Activated CD4-positive, alpha-beta T cell treated with anti-CD3 and anti-CD28 coated beads, Interleukin-2, amount 50 U/mL, for 1 hour (primary cell): ENCODE measurements around the gene CITED4.
"Not testable (repeated sequence)": the region's sequence is repeated elsewhere in the genome, so short reads cannot be mapped to it uniquely, and the experiment has no call there.

Experiments
- DNase-seq: peaks from one replicate; pipeline ENCODE4 v3.0.0-alpha.2; 2020

The CITED4 gene

DNA sequence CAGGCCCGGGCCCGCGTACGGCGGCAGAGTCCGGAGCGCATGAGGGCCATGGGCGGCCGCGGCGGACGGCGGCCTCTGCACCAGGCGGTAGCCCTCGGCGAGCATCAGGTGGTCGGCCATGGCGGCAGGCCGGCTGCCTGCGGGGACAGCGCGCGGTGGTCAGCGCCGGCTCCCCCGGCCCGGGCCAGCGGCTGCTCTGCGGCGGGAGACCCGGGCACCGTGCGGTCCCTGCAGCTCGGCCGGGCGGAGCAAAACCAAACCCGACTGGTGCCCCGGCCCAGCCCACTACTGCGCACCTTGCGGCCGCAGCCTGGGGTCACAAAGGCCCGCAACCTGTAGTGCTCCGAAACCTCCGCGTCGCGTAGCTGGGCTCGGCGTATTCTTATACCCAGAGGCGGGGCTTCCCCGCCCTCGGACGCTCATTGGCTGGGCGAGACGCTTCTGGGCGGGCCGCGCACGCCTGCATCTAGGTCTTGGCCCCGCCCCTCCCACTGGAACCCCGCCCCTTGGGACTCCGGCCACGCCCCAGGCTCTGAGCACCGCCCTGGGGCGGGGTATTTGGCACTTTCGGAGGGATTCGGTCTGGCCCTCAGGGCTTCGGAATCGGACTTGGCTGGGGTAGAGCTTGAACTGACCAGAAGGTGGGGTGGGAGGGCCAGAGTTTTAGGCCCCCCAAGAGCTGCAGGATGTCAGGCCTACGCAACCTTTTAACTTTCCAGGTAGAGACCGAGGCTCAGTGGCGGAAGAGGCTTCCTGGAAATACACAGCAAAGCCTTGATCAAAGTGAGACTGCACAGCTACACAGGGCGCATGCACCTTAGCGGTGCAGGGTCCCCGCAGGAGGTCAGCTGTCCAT, at the start of gene CITED4:
Gene CITED4 (minus strand): TSS at position 356 of the 856 bp plus-strand sequence. CDS start 236 bp downstream, at position 120.
- peak; percentile 97 for DNase-seq

- DNase-seq, result no peak
Observed at GRCh38 chr1:40911105-40911504, 48.9 kb upstream of the CITED4 start.

DNA sequence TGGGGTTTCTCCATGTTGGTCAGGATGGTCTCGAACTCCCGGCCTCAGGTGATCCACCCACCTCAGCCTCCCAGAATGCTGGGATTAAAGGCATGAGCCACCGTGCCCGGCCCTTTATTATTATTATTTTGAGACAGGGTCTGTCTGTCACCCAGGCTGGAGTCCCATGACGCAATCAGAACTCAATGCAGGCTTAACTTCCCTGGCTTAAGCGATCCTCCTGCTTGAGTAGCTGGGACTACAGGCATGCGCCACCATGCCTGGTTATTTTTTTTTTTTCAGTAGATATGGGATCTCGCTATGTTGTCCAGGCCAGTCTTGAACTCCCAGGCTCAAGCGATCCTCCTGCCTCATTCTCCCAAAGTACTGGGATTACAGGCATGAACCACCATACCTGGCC, 47.1 kb upstream of the CITED4 start:
- no peak for DNase-seq

DNA sequence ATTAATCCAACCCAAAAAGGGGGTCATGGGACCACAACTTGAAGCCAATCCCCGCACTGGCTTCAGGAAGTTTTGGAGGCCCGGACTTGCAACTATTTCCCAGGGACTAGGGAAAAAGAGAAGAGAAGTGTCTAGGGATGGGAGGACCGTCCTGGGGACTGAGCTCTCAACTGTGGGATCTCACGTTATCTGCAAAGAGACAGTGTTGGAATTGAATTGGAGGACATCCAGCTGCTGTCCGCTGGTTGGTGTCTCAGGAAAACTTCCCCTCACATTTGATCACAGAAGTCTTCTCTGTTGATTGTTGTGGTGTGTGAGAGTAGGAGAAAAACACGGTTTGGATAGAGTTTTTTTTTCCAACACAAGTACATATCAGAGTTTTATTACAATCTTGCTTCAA, 46.2 kb upstream of the CITED4 start:
- no peak for DNase-seq

DNA sequence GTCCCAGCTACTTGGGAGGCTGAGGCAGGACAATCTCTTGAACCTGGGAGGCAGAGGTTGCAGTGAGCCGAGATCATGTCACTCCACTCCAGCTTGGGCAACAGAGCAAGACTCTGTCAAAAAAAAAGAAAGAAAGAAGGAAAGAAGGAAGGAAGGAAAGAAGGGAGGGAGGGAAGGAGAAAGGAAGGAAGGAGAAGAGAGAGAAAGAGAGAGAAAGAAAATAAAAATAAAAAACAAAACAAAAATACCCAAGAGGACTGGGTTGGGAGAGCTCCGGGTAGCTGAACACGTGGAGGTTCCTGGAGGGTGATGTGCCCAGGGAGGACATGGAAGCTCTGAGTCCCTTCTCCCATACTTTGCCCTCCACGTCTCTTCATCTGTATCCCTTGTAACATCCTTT, 45.7 kb upstream of the CITED4 start:
- DNase-seq, result no peak

GRCh38 chr1:40906781-40907400, 44.7 kb upstream of the CITED4 start:
- DNase-seq, result no peak

- DNase-seq, result no peak
Observed at GRCh38 chr1:40905061-40905460, 42.9 kb upstream of the CITED4 start.

GRCh38 chr1:40903106-40903505, 40.9 kb upstream of the CITED4 start:
- DNase-seq, result no peak

DNA sequence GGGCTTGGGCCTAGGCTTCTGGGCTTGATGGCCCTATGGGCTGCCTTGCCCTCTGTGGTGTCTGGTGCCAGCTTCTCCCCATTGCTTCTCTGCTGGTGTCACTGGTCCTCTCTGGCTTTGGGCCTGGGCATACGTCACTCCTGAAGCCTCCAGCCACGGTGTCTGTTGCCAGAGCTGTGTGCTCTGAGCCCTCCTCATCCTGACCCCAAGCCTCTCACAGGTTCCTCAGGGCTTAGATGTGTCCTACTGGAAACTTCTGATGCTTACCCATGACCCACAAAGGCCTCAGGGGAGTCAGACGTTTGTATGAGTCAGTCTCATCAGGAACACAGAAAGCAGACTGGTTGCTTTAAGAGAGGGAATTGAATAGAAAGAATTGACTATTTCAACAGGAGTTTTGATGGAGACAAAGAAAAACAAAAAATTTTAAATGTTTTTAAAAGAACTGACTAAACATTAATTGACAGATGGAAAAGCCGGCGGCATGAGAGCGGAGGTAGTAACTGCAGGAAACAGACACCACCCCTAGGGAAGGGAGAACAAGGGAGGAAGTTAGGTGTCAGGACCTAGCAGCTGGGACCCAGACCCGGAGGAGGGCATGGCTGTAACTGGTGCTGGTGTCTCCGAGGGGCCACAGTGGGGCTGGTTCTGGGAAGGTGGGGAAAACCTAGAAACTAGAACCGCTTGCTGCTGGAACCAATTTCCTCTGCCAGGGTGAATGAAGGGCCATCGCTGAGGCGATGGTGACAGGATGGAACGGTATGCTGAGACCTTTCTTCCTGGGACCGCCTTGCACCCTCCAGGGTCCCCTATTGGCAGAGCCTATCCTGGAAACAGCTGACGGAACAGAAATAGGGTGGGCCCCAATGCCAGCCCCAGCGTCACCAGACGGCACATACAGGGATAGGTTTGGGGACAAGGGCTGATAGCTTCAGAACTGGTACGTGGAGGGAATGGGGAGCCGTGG, 40.0 kb upstream of the CITED4 start:
- DNase-seq, result no peak

GRCh38 chr1:40899230-40899870, 37.2 kb upstream of the CITED4 start:
- DNase-seq, result no peak

DNA sequence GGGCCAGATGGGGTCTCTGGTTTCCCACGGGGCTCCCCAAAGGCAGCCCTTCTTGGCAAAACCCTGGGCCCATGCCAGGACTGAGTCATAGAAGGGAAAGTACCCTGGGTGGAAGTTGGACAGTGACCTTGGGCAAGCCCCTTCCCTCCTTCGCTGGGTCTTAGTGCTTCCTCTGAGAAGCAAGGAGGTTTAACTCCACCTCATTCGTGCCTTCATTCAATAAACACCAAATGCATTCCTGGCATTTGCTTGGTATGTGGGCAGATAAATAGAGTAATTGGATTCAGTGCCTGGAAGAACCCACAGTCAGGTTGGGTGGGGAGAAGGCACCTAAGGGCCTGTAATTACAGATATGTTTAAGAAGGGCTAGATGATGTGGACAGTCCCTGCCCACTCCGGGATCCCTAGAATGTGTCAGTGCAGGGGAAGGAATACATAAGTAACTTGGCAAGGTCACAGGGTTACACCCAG, 36.3 kb upstream of the CITED4 start:
- DNase-seq, result no peak

DNA sequence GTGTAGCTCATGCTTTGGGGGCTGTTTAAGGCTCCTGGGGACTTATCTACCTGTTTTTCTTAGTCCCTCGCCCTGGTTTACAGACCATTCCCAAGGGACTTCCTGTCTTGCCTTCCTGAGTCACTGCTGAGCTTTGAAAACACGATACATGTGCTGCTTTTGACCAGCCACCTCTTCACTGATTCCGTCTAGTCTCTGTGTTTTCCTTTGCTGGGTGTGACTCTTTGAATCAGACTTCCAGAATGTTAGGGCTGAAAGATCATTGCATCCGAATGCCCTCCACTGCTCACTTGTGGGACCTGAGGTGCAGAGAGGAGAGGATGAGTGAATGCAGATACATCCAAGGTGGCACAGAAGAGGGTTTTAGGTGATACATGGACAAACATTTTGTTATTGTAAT, 35.4 kb upstream of the CITED4 start:
- DNase-seq, result no peak

- no peak for DNase-seq
Observed at GRCh38 chr1:40896482-40896881, 34.3 kb upstream of the CITED4 start.

GRCh38 chr1:40895601-40896000, 33.4 kb upstream of the CITED4 start:
- no peak for DNase-seq

GRCh38 chr1:40894858-40895257, 32.7 kb upstream of the CITED4 start:
- not testable (repeated sequence) for DNase-seq

- no peak for DNase-seq
Observed at GRCh38 chr1:40894455-40894854, 32.3 kb upstream of the CITED4 start.

GRCh38 chr1:40893946-40894345, 31.8 kb upstream of the CITED4 start:
- DNase-seq, result no peak

- DNase-seq, result no peak
Observed at GRCh38 chr1:40892354-40892753, 30.2 kb upstream of the CITED4 start.

GRCh38 chr1:40890771-40891170, 28.6 kb upstream of the CITED4 start:
- DNase-seq, result no peak

GRCh38 chr1:40887652-40888051, 25.5 kb upstream of the CITED4 start:
- DNase-seq, result no peak

GRCh38 chr1:40887012-40887378, 24.8 kb upstream of the CITED4 start:
- DNase-seq, result no peak

GRCh38 chr1:40886318-40887011, 24.3 kb upstream of the CITED4 start:
- DNase-seq, result no peak
